IMR-90 (cell line): Measurements from ENCODE around the gene PMM2. TPM values are rescaled to one million over a fixed set of nuclear protein-coding genes. Genes with fewer than 3 reads are reported as not detected.

Experiments
- ATAC-seq: fragments of 200-7000 bp; cut with Tn5 transposase; 2 replicates; pipeline ENCODE4 v1.9.1; 2020; ENCODE audit warnings: low read depth, mild to moderate bottlenecking, moderate library complexity
- BruUV-seq: library from RNA; stranded (reverse); fragments of 400-500 nt; replicated peaks from 2 replicates; lab custom pipeline; 2021; lab: Mats Ljungman, UMichigan
- CTCF ChIA-PET: fragments of 300-600 bp; formaldehyde crosslinking; extraction: SDS; loops from one replicate; lab custom pipeline; 2021; ENCODE audit warnings: antibody characterized with exemption; lab: Yijun Ruan, JAX
- POLR2A ChIA-PET: fragments of 300-600 bp; sonication (Branson Sonifier 250); formaldehyde crosslinking; loops from one replicate; lab custom pipeline; 2022; ENCODE audit warnings: antibody characterized with exemption; ENCODE audit not compliant: unreplicated experiment; lab: Charles Lee
- DNase-seq: peaks from one replicate; pipeline ENCODE4 v3.0.0; 2013
- H2AFZ ChIP-seq: replicated peaks from 2 replicates; pipeline ENCODE3; 2013; ENCODE audit warnings: low read length, mild to moderate bottlenecking; ENCODE audit not compliant: poor library complexity
- H2AK5ac ChIP-seq: 2 replicates; pipeline ENCODE4 v1.6.1; 2013; ENCODE audit warnings: low read depth, low read length, inconsistent platforms
- H2AK9ac ChIP-seq: replicated peaks from 2 replicates; pipeline ENCODE3; 2013; ENCODE audit warnings: mild to moderate bottlenecking, low read depth, low read length, moderate library complexity; ENCODE audit not compliant: poor library complexity
- H2BK120ac ChIP-seq: 2 replicates; pipeline ENCODE4 v1.6.1; 2013; ENCODE audit warnings: low read depth, low read length, inconsistent platforms
- H2BK15ac ChIP-seq: 3 replicates; pipeline ENCODE4 v1.6.1; 2013; ENCODE audit warnings: low read depth, low read length, inconsistent platforms
- H2BK20ac ChIP-seq: 2 replicates; pipeline ENCODE4 v1.6.1; 2013; ENCODE audit warnings: low read depth, mild to moderate bottlenecking, inconsistent platforms, low read length, moderate library complexity
- H2BK5ac ChIP-seq: 2 replicates; pipeline ENCODE4 v1.6.1; 2013; ENCODE audit warnings: mild to moderate bottlenecking, low read depth, low read length, inconsistent platforms; ENCODE audit not compliant: poor library complexity, severe bottlenecking
- H3K14ac ChIP-seq: replicated peaks from 2 replicates; pipeline ENCODE4 v1.6.1; 2013; ENCODE audit warnings: low read depth, low read length, inconsistent platforms
- H3K18ac ChIP-seq: 2 replicates; pipeline ENCODE4 v1.6.1; 2013; ENCODE audit warnings: low read depth, low read length, control low read depth
- H3K23ac ChIP-seq: 2 replicates; pipeline ENCODE4 v1.6.1; 2013; ENCODE audit warnings: low read depth, low read length, inconsistent platforms
- H3K27ac ChIP-seq: 2 replicates; pipeline ENCODE4 v1.5.1; 2013; ENCODE audit warnings: mild to moderate bottlenecking, control low read depth, low read length; ENCODE audit not compliant: insufficient read depth
- H3K27me3 ChIP-seq: 2 replicates; pipeline ENCODE4 v1.6.1; 2013; ENCODE audit warnings: low read length; ENCODE audit not compliant: control insufficient read depth, insufficient read depth
- H3K36me3 ChIP-seq: 2 replicates; pipeline ENCODE4 v1.6.1; 2013; ENCODE audit warnings: low read length, mixed read lengths; ENCODE audit not compliant: control insufficient read depth, insufficient read depth
- H3K4ac ChIP-seq: 2 replicates; pipeline ENCODE4 v1.6.1; 2013; ENCODE audit warnings: low read depth, low read length, inconsistent platforms
- H3K4me1 ChIP-seq: 2 replicates; pipeline ENCODE4 v1.6.1; 2013; ENCODE audit warnings: low read length, mixed read lengths; ENCODE audit not compliant: control insufficient read depth, insufficient read depth
- H3K4me2 ChIP-seq: 2 replicates; pipeline ENCODE4 v1.6.1; 2013; ENCODE audit warnings: low read depth, mild to moderate bottlenecking, control low read depth, low read length, moderate library complexity
- H3K4me3 ChIP-seq: 2 replicates; pipeline ENCODE4 v1.5.1; 2013; ENCODE audit warnings: low read depth, mild to moderate bottlenecking, control low read depth, low read length, moderate library complexity; ENCODE audit not compliant: insufficient read depth
- H3K56ac ChIP-seq: 2 replicates; pipeline ENCODE4 v1.6.1; 2013; ENCODE audit warnings: low read length, inconsistent platforms; ENCODE audit not compliant: insufficient read depth; ENCODE audit errors: extremely low read depth
- H3K79me1 ChIP-seq, 2 experiments: 2 replicates each; pipeline ENCODE4 v1.6.1; 2013; ENCODE audit warnings: low read length in 2 of 2, inconsistent platforms in 1 of 2, low read depth in 1 of 2
- H3K9ac ChIP-seq: 2 replicates; pipeline ENCODE4 v1.6.1; 2013; ENCODE audit warnings: low read depth, low read length, control low read depth
- H3K9me1 ChIP-seq: 2 replicates; pipeline ENCODE4 v1.6.1; 2013; ENCODE audit warnings: low read length, inconsistent platforms; ENCODE audit not compliant: insufficient read depth
- H3K9me3 ChIP-seq: 2 replicates; pipeline ENCODE4 v1.6.1; 2013; ENCODE audit warnings: low read length; ENCODE audit not compliant: control insufficient read depth, insufficient read depth
- H4K20me1 ChIP-seq: 2 replicates; pipeline ENCODE4 v1.6.1; 2013; ENCODE audit warnings: low read length, inconsistent platforms; ENCODE audit not compliant: insufficient read depth
- H4K5ac ChIP-seq: 2 replicates; pipeline ENCODE4 v1.6.1; 2013; ENCODE audit warnings: mild to moderate bottlenecking, low read depth, low read length, control low read depth
- H4K8ac ChIP-seq, 2 experiments: 2 replicates each; pipeline ENCODE4 v1.6.1; 2013; ENCODE audit warnings: low read depth in 2 of 2, low read length in 2 of 2, control low read depth in 1 of 2, inconsistent platforms in 1 of 2
- H4K91ac ChIP-seq: 2 replicates; pipeline ENCODE4 v1.6.1; 2013; ENCODE audit warnings: low read depth, low read length, inconsistent platforms; ENCODE audit not compliant: insufficient read depth
- BHLHE40 ChIP-seq: fragments of 150-350 bp; IDR thresholded peaks from 2 replicates; pipeline ENCODE4 v1.6.1; 2016; ENCODE audit warnings: mild to moderate bottlenecking, low read depth, low read length
- MXI1 ChIP-seq: IDR thresholded peaks from 2 replicates; pipeline ENCODE4 v1.6.1; 2012; ENCODE audit warnings: low read depth, mild to moderate bottlenecking, low read length, moderate library complexity, borderline replicate concordance
- NFE2L2 ChIP-seq: fragments of 150-350 bp; IDR thresholded peaks from 2 replicates; pipeline ENCODE4 v1.6.1; 2016; ENCODE audit warnings: low read depth, mild to moderate bottlenecking, low read length
- POLR2A ChIP-seq: IDR thresholded peaks from 2 replicates; pipeline ENCODE4 v1.6.1; 2012; ENCODE audit warnings: mild to moderate bottlenecking, low read depth, low read length
- RAD21 ChIP-seq: IDR thresholded peaks from 2 replicates; pipeline ENCODE4 v1.6.1; 2012; ENCODE audit warnings: low read length, improper control_type of control experiment
- RCOR1 ChIP-seq: IDR thresholded peaks from 2 replicates; pipeline ENCODE4 v1.6.1; 2012; ENCODE audit warnings: mild to moderate bottlenecking, low read length, improper control_type of control experiment; ENCODE audit not compliant: insufficient replicate concordance
- RFX5 ChIP-seq: IDR thresholded peaks from 2 replicates; pipeline ENCODE4 v1.8.0; 2012; ENCODE audit warnings: low read depth, mild to moderate bottlenecking, low read length, moderate library complexity
- WGBS, 2 experiments: methylation state at CpG; one replicate each; pipeline versions ENCODE4 v1.1.5 to v1.1.7; 2013; ENCODE audit warnings: missing lambda C conversion rate in 2 of 2; ENCODE audit not compliant: insufficient read length in 1 of 2; ENCODE audit errors: extremely low coverage in 2 of 2; 5-methylcytosine and 5-hydroxymethylcytosine counted together
- dilution Hi-C: fragments of 300-500 bp; cut with HindIII; formaldehyde crosslinking; loops from one replicate; pipeline ENCODE4 v1.14.3; 2018; ENCODE audit warnings: low sequenced_read_pairs; ENCODE audit not compliant: unreplicated experiment
- in situ Hi-C: fragments of 300-500 bp; cut with MboI; formaldehyde crosslinking; loops from 3 replicates; pipeline ENCODE4 v1.14.3; 2019; ENCODE audit warnings: low sequenced_read_pairs, inconsistent platforms, mixed read lengths
- intact Hi-C: fragments of 100-400 bp; cut with micrococcal nuclease; formaldehyde crosslinking; loops from 2 replicates; pipeline ENCODE4 v1.10.0; 2022
- polyA plus RNA-seq, 3 experiments: library from polyadenylated mRNA; depleted of rRNA; stranded (reverse); fragments of >200 nt; gene quantifications; 2 replicates each; pipeline ENCODE4 v1.2.3, GENCODE V29; 2012; ENCODE audit warnings: low replicate concordance in 1 of 3
- total RNA-seq: library from RNA; depleted of rRNA; stranded (reverse); fragments of >200 nt; gene quantifications from 2 replicates; pipeline ENCODE4 v1.2.3, GENCODE V29; 2012
- TF ChIP-seq, protein P1 (sequence below): fragments of 150-350 bp; IDR thresholded peaks from 2 replicates; pipeline ENCODE4 v1.6.1; 2017; ENCODE audit warnings: mild to moderate bottlenecking, antibody characterized with exemption, low read length, low read depth

Gene PMM2
- total and polyA plus RNA-seq, 2 of the 4 experiments (the other 2 are of a cell fraction): 25.8 to 38.9 TPM

DNA sequence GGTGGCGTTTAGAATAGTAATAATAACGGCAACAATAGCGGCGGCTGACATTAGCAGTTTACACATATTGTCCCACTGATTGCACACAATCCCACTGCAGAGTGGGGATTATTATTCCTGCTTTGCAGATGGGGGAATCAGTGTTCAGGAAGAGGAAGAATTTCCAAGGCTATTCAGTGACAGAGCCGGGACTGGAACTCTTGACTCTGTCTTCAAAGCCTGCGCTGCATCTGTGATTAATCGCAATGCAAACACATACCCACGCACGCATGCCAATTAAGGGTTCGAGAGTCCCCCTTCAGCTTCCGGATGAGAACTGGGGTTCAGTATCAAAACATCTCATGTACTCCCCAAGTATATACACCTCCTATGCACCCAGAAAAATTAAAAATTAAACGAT is 29.4 kb upstream of the PMM2 start:
- no peak for DNase-seq
- 91% methylated on average over 5 of the region's 12 CpGs; no CpG with 5 or more reads in 1 of the 2 experiments for WGBS, 2 experiments
- CTCF ChIA-PET: no interaction called here
- Histone ChIP-seq H3K4me2 (no peak overlapping the region), H3K56ac (no peak overlapping the region), H3K9ac (no peak overlapping the region), H3K27me3 (peaks cover 2% of the 10 kb centered on the region; the same call in 1 of the 2 replicates), H3K9me1 (no peaks in the 10 kb centered on the region), H3K4me1 (no peaks in the 10 kb centered on the region), H2AFZ (no peak overlapping the region), H3K79me1 (no peaks in the 10 kb centered on the region), H3K14ac (no peak overlapping the region), H3K4me3 (no peak overlapping the region), H3K23ac (no peak overlapping the region), H3K9me3 (no peaks in the 10 kb centered on the region), H4K91ac (no peak overlapping the region), H4K5ac (no peak overlapping the region), H3K4ac (no peak overlapping the region), H3K27ac (no peak overlapping the region), H3K18ac (no peak overlapping the region), H2BK5ac (no peak overlapping the region), H2AK5ac (no peak overlapping the region), H2BK120ac (no peak overlapping the region), H2AK9ac (no peak overlapping the region), H4K20me1 (no peaks in the 10 kb centered on the region), H3K36me3 (peaks cover 4% of the 10 kb centered on the region; the same call in 1 of the 2 replicates), H2BK20ac (no peak overlapping the region), H4K8ac (no peak overlapping the region), H2BK15ac (no peak overlapping the region)
- no peak for ATAC-seq
- TF ChIP-seq RFX5 (no peak), BHLHE40 (no peak), MXI1 (no peak), POLR2A (no peak), RCOR1 (no peak), NFE2L2 (no peak), RAD21 (no peak)
- TF ChIP-seq, protein P1, sequence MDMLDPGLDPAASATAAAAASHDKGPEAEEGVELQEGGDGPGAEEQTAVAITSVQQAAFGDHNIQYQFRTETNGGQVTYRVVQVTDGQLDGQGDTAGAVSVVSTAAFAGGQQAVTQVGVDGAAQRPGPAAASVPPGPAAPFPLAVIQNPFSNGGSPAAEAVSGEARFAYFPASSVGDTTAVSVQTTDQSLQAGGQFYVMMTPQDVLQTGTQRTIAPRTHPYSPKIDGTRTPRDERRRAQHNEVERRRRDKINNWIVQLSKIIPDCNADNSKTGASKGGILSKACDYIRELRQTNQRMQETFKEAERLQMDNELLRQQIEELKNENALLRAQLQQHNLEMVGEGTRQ: no peak
- POLR2A ChIA-PET: no interaction called here
- BruUV-seq: no TSS peak
- intact Hi-C loops: no loop called here
- dilution Hi-C loops: no loop called here
- in situ Hi-C loops: no loop called here
